HG02884 (cell line): ENCODE data around the gene FANCC.
"Not testable (repeated sequence)": the region's sequence is repeated elsewhere in the genome, so short reads cannot be mapped to it uniquely, and the experiment has no call there.

ENCODE experiments used
- ATAC-seq: cut with Tn5 transposase; IDR thresholded peaks from one replicate; pipeline ENCODE4 v1.9.1; 2021; ENCODE audit warnings: mild to moderate bottlenecking, moderate library complexity; ENCODE audit not compliant: unreplicated experiment

FANCC gene

DNA sequence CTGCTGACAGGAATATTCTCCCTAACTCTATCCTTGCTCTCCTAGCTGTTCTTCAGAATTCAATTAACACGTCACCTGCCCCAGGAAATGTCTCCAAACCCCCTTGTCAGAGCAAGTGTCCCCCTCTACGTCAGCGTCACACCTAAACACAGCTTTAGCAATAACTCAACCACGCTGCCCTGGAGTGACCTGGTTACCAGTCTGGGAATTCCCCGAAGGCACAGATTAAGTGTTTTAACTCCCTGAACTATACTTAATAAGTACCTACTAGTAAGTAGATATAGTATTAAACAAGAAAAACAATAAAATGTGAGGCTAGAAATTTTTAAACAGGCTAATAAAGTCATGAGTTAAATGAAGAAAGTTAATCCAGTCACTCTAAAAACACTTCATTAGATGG lies 78.4 kb downstream of the FANCC start:
- ATAC-seq: no peak

DNA sequence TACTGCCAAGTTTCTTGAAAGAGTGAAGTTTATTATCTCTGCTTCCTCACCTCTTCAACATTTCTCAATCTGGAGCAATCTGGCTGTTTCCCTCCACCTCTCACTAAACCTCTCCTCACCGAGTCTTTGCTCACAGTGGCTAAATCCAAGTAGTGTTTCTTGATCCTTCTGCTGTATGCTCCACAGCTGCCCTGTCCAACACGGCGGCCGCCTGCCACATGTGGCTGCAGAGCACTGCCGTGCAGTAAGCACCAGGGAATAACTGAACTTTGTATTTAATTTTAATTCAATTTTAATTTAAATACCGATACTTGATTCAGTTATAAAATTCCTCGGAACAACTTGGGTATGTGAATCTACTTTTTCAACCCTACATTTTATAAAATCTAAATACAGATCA lies 80.2 kb downstream of the FANCC start:
- no peak for ATAC-seq

DNA sequence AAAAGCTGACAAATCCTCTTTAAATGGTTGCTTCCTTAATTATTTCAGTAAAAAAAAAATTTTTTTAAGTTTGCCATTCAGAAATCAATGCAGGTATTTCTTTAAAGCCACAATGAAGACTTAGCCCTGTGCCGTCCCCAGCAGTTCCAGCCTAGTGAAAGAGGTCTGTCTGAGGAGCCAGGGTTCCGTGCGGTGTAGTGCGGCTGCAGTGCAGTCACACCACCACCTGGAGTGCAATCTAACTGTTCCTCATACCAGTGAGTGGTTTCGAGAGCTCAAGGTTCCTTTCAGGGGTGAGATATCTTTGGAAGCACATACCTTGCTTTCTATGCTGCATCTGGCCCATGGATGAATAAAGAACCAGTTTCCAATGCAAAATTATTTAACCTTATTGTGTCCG lies 87.5 kb downstream of the FANCC start:
- ATAC-seq: no peak

DNA sequence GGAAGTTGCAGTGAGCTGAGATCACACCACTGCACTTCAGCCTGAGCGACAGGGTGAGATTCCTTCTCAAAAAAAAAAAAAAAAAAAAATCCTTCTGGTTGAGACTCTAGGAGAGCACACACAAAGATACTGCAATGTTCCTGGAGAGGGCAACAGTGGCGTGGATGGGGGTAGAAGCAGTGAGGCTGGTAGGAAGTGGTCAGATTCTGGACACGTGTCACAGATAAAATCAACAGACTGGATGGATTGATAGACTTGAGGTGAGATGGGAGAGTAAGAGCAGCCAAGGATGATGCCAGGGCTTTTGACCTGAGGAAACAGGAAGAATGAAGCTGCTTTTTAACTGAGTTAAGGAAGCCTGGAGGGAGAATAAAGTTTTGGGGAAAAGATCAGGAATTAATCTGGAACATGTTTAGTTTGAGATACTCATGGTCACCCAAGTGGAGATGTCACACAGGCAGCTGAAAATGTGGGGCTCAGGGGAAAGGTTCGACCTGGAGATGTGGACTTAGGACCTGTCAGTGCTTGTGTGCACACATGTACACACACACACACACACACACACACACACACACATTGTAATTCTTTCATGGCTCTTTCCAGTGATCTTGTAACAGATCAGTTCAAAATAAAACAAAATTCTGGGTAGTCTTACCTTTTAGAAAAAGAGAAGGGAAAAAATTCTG lies 88.1 kb downstream of the FANCC start:
- ATAC-seq: no peak

DNA sequence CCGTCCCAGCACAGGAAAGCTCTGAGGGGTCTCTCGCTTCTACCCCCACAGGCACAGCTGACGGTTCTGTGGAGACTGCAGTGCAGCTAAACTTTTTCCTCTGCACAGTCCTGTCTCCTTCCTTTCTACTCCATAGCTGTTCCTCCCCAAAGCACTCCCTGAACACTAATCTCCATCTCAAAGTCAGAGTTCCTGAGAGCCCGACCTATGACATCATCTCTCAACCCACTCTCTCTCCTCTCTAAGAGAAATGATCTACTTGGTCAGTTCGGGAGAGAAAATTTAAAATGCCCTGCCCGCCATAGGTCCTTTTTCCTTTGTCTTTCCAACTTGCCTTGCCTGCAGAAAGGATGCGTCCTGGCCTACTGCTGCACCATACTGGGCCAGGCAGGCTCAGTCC lies 90.6 kb downstream of the FANCC start:
- ATAC-seq: no peak

GRCh38 chr9:95225726-95226106 lies 91.8 kb downstream of the FANCC start:
- ATAC-seq: no peak

GRCh38 chr9:95225076-95225725 lies 92.3 kb downstream of the FANCC start:
- no peak for ATAC-seq

DNA sequence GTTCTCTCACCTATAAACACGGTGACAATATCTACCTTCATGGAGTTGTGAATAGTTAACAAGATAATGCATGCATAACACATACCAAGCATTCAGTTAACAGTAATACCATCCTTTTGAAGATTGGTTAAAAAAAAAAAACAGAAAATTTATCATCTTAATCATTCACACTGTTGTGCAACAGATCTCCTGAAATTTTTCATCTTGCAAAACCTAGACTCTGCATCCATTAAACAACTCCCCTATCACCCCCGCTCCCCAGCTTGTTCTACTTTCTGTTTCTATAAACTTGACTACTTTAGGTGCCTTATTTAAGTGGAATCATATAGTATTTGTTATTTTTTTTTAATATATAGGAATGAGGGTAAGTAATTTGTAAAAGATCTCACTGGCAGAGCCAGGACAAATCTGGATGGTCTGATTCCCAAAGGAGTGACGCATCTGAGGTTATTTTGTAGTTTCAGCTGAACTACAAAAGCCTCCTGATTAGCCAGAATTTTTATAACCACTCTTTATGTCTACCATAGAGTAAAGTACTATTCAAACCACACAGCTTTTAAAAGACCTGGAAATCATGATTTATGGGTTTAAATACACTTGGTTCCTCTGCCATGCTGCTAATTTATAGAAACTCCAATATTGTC lies 93.0 kb downstream of the FANCC start:
- no peak for ATAC-seq

DNA sequence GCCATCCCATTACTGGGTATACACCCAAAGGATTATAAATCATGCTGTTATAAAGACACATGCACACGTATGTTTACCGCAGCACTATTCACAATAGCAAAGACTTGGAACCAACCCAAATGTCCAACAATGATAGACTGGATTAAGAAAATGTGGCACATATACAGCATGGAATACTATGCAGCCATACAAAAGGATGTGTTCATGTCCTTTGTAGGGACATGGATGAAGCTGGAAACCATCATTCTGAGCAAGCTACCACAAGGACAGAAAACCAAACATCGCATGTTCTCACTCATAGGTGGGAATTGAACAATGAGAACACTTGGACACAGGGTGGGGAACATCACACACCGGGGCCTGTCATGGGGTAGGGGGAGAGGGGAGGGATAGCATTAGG lies 97.2 kb downstream of the FANCC start:
- not testable (repeated sequence) for ATAC-seq

- no peak for ATAC-seq
These were observed 98.7 kb downstream of the FANCC start for GRCh38 chr9:95218773-95219172.

- no peak for ATAC-seq
These were observed 99.6 kb downstream of the FANCC start for GRCh38 chr9:95217936-95218335.

DNA sequence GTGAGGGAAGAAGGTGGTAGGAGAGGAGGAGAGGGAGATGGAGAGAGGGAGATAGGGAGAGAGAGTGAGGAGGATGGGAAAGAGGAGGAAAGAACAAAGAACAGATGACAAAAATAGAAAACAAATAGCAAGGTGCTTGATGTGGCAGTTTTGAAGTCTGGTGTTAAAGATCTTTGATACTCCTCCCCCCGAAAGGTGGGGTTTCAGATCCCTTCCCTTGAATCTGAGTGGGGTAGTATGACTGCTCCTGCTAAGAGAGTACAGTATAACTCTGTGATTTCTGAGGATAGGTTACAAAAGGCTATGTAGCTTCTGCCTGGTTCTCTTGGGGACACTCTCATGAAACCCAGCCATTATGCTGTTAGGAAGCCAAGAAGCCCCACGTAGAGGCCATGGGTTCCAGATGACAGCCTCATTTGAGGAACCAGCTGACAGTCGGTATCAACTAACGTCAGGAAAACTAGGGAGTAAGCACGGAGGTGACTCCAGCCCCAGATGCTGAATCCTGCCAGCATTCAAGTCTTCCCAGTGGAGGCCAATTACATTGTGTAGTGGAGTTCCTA lies 102.1 kb downstream of the FANCC start:
- no peak for ATAC-seq

DNA sequence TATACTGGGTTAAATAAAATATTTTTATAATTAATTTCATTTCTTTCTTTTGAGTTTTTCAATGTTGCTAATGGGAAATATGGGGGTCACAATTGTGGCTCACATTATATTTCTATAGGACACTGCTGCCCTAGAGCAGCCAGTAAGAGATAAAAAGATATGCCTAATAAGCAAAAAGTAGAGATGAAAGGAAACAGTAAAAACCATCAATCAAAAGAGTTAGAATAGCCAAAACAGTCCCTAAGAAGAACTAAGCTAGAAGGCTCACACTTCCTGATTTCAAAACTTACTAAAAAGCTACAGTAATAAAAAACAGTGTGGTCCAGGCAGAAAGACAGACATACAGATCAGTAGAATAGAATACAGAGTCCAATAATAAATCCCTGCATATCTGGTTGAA lies 104.4 kb downstream of the FANCC start:
- ATAC-seq: no peak

DNA sequence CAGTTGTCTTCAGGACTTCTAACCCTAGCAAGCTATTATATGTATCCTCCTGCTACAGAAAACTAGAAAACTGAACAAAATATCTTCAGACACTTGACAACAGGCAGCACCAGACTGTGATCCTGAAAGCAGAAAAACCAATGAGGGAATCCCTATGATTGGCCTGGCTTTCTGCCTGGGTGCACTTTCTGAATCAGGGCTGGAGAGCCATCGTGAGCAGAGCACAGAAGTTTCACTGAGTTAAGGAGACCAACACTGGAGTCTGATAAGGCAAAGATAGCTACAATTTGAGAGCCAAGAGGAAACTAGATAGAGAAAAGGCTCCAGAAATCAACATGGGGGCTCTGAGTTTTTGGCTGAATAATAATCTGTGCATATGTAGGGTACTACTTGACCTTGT lies 106.5 kb downstream of the FANCC start:
- no peak for ATAC-seq

GRCh38 chr9:95207403-95207802 lies 110.1 kb downstream of the FANCC start:
- no peak for ATAC-seq

- ATAC-seq: no peak
These were observed 111.4 kb downstream of the FANCC start for GRCh38 chr9:95206143-95206542.

GRCh38 chr9:95204710-95205109 lies 112.8 kb downstream of the FANCC start:
- no peak for ATAC-seq

DNA sequence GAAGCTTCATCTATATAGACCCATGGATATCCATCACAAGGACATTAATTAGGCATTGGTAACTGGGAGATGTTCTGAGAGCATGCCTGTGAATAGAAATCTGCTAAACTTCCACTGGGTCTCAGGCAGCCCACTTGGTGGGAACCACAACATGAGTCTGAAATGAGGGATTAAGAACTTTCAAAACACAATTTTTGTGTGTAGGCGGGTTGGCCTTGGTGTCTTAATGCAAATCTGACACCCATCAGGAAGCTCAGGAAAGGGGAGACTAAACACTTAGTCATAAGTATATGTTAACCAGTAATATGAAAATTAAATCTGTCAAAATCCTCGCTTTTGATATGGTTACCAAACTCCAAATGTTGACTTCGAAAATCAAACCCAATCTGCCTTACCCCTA lies 113.2 kb downstream of the FANCC start:
- ATAC-seq: no peak

- not testable (repeated sequence) for ATAC-seq
These were observed 114.5 kb downstream of the FANCC start for GRCh38 chr9:95203019-95203418.

DNA sequence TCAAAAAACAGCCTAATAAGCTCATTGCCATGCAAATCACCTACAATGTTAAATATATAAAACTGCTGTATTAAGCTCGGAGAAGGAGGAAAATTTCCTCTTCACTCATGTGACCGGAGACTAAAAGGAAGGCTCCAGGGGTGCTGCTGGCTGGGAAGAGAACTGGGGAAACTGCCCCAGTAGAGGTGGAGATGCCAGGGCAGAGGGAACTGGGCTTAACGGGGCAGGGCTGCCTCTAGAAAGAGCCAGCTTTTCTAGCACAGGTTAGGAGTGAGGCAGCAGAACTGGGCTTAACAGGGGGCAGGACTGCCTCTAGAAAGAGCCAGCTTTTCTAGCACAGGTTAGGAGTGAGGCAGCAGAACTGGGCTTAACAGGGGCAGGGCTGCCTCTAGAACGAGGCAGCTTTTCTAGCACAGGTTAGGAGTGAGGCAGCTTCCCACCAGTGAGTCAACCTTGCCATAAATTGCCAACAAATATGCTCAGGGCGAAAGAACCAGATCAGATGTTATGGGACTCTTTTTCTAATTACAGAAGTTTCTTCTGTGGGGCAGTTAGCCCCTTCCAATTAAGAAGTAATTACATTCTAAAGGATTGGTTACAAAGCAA lies 115.3 kb downstream of the FANCC start:
- no peak for ATAC-seq

- ATAC-seq: no peak
These were observed 116.3 kb downstream of the FANCC start for GRCh38 chr9:95201206-95201605.
